ENCODE measurements around the gene SAMD1. TPM values are rescaled to one million over a fixed set of nuclear protein-coding genes. Genes with fewer than 3 reads are reported as not detected.
A peak's percentile ranks its signal among the peaks of the same experiment; 100 is the strongest.
"Not testable (repeated sequence)": the region's sequence is repeated elsewhere in the genome, so short reads cannot be mapped to it uniquely, and the experiment has no call there.

Gene SAMD1
- total and polyA plus RNA-seq, 9 of the 15 experiments (the other 6 are each of a cell fraction or from before 2014, with no cell fraction given): 2.9 to 96.0 (median 43.5) TPM

DNA sequence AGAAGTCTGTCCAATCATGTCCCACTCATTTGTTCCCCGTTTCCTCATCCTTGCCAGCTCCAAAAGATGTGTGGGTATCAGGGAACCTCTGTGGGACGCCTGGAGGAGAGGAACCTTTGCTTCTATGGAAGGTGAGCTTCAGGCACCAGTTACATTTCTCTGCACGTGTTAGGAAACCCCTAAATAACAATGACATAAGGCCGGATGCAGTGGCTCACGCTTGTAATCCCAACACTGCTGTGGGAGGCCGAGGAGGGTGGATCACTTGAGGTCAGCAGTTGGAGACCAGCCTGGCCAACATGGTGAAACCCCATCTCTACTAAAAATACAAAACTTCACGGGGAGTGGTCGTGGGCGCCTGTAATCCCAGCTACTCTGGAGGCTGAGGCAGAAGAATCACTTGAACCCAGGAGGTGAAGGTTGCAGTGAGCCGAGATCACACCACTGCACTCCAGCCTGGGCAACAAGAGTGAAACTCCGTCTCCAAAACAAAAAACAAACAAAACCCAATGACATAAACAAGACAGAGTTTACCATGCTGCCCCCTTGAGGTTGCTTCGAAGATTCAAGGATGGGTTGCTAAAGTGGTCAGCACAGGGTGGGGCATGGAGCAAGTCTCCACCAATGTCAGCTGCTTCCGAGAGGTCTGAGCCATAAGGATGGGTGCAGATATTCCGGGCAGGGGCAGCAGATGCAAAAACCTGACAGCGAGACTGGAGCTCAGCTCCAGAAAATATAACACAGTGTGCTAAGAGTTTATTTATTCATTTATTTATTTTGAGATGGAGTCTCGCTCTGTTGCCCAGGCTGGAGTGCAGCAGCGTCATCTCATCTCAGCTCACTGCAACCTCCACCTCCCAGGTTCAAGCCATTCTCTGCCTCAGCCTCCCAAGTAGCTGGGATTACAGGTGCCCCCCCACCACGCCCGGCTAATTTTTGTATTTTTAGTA is 47.6 kb downstream of the SAMD1 start (continued):
- TF ChIP-seq, protein P1, sequence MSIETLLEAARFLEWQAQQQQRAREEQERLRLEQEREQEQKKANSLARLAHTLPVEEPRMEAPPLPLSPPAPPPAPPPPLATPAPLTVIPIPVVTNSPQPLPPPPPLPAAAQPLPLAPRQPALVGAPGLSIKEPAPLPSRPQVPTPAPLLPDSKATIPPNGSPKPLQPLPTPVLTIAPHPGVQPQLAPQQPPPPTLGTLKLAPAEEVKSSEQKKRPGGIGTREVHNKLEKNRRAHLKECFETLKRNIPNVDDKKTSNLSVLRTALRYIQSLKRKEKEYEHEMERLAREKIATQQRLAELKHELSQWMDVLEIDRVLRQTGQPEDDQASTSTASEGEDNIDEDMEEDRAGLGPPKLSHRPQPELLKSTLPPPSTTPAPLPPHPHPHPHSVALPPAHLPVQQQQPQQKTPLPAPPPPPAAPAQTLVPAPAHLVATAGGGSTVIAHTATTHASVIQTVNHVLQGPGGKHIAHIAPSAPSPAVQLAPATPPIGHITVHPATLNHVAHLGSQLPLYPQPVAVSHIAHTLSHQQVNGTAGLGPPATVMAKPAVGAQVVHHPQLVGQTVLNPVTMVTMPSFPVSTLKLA (conservative IDR thresholded peaks at IDR 0.05): peak in 1 of 2 experiments; percentile 59; a peak in 2 of 4 replicates
- TF ChIP-seq CTBP1 (IDR thresholded peaks at IDR 0.05; ENCODE audit: borderline replicate concordance) (peak; percentile 30; the same call in 1 of the 2 replicates), HDGF (IDR thresholded peaks at IDR 0.05) (peak; percentile 78), SMARCA4 (IDR thresholded peaks at IDR 0.05) (peak; percentile 59; the same call in 1 of the 2 replicates), FOXK2 (conservative IDR thresholded peaks at IDR 0.05 in 1 of 2, IDR thresholded peaks at IDR 0.05 in 1 of 2; ENCODE audit: low read depth in 2 of 2) (peak; percentile 97 to 98), TOE1 (IDR thresholded peaks at IDR 0.05; ENCODE audit: borderline replicate concordance) (peak; percentile 65; the same call in 1 of the 2 replicates), MAZ (CRISPR knock-in tag; conservative IDR thresholded peaks at IDR 0.05 in 1 of 2, IDR thresholded peaks at IDR 0.05 in 1 of 2) (peak in 1 of 2 experiments; percentile 49; a peak in 2 of 4 replicates)
- TF ChIP-seq, protein P2, sequence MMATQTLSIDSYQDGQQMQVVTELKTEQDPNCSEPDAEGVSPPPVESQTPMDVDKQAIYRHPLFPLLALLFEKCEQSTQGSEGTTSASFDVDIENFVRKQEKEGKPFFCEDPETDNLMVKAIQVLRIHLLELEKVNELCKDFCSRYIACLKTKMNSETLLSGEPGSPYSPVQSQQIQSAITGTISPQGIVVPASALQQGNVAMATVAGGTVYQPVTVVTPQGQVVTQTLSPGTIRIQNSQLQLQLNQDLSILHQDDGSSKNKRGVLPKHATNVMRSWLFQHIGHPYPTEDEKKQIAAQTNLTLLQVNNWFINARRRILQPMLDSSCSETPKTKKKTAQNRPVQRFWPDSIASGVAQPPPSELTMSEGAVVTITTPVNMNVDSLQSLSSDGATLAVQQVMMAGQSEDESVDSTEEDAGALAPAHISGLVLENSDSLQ (IDR thresholded peaks at IDR 0.05): peak; percentile 20; the same call in 1 of the 2 replicates
- TF ChIP-seq, protein P3, sequence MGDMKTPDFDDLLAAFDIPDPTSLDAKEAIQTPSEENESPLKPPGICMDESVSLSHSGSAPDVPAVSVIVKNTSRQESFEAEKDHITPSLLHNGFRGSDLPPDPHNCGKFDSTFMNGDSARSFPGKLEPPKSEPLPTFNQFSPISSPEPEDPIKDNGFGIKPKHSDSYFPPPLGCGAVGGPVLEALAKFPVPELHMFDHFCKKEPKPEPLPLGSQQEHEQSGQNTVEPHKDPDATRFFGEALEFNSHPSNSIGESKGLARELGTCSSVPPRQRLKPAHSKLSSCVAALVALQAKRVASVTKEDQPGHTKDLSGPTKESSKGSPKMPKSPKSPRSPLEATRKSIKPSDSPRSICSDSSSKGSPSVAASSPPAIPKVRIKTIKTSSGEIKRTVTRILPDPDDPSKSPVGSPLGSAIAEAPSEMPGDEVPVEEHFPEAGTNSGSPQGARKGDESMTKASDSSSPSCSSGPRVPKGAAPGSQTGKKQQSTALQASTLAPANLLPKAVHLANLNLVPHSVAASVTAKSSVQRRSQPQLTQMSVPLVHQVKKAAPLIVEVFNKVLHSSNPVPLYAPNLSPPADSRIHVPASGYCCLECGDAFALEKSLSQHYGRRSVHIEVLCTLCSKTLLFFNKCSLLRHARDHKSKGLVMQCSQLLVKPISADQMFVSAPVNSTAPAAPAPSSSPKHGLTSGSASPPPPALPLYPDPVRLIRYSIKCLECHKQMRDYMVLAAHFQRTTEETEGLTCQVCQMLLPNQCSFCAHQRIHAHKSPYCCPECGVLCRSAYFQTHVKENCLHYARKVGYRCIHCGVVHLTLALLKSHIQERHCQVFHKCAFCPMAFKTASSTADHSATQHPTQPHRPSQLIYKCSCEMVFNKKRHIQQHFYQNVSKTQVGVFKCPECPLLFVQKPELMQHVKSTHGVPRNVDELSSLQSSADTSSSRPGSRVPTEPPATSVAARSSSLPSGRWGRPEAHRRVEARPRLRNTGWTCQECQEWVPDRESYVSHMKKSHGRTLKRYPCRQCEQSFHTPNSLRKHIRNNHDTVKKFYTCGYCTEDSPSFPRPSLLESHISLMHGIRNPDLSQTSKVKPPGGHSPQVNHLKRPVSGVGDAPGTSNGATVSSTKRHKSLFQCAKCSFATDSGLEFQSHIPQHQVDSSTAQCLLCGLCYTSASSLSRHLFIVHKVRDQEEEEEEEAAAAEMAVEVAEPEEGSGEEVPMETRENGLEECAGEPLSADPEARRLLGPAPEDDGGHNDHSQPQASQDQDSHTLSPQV (IDR thresholded peaks at IDR 0.05): peak; percentile 73
- TF ChIP-seq, protein P4, sequence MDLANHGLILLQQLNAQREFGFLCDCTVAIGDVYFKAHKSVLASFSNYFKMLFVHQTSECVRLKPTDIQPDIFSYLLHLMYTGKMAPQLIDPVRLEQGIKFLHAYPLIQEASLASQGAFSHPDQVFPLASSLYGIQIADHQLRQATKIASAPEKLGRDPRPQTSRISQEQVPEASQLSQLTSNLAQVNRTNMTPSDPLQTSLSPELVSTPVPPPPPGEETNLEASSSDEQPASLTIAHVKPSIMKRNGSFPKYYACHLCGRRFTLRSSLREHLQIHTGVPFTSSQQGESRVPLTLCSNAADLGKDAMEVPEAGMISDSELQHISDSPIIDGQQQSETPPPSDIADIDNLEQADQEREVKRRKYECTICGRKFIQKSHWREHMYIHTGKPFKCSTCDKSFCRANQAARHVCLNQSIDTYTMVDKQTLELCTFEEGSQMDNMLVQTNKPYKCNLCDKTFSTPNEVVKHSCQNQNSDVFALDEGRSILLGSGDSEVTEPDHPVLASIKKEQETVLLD (IDR thresholded peaks at IDR 0.05): peak; percentile 63; the same call in 1 of the 2 replicates
- TF ChIP-seq, protein P5, sequence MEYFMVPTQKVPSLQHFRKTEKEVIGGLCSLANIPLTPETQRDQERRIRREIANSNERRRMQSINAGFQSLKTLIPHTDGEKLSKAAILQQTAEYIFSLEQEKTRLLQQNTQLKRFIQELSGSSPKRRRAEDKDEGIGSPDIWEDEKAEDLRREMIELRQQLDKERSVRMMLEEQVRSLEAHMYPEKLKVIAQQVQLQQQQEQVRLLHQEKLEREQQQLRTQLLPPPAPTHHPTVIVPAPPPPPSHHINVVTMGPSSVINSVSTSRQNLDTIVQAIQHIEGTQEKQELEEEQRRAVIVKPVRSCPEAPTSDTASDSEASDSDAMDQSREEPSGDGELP (CRISPR knock-in tag; IDR thresholded peaks at IDR 0.05; ENCODE audit: borderline replicate concordance): 0 out of 2 replicates have a peak, but pooled peaks have one; percentile 28
- TF ChIP-seq, protein P6, sequence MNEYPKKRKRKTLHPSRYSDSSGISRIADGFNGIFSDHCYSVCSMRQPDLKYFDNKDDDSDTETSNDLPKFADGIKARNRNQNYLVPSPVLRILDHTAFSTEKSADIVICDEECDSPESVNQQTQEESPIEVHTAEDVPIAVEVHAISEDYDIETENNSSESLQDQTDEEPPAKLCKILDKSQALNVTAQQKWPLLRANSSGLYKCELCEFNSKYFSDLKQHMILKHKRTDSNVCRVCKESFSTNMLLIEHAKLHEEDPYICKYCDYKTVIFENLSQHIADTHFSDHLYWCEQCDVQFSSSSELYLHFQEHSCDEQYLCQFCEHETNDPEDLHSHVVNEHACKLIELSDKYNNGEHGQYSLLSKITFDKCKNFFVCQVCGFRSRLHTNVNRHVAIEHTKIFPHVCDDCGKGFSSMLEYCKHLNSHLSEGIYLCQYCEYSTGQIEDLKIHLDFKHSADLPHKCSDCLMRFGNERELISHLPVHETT (CRISPR knock-in tag; conservative IDR thresholded peaks at IDR 0.05 in 1 of 2, IDR thresholded peaks at IDR 0.05 in 1 of 2): 0 out of 4 replicates have a peak, but pooled peaks of 1 of the 2 experiments have one; percentile 38
- TF ChIP-seq TOE1 (CRISPR knock-in tag; IDR thresholded peaks at IDR 0.05; ENCODE audit: borderline replicate concordance, low read depth): not testable (repeated sequence)
